NK-92 (cell line): Measurements from ENCODE around the gene KLF13.

Experiments used
- DNase-seq: peaks from one replicate; lab custom pipeline; 2025; ENCODE audit not compliant: unreplicated experiment; lab: John Stamatoyannopoulos, UW

The KLF13 gene

DNA sequence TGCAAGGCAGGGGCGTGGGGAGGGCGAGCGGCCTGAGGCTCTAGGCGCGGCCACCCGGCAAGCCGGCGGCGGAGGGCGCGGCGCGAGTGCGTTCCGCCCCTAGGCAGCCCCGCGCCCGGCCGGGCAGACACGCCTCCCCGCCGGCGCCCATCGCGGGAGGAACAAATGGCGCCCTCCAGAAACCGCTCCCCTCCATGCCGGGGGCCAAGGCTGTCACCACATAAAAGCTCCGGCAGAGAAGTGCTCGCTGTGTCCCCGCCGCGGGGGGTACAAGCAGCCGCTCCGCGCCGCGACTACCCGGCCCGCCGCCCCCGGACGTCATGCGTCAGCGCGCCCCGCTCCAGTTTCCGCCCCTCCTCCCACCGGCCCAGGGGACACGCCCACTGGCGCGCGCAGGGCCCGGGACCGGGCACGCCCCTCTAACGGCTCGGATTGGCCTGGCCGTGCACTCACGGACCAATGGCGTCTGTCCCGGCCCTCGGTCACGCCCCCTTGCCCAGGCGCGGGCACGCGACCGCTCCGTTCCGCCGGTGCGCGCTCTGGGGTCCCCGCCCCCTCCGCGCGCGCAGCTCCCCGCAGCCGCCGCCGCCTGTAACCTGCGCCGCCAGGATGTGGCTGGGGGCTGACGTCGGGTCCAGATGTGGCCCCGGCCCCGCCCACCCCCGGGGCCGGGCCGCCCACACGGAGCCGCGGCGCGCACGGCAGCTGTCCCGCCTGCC is at the start of gene KLF13:
TSS of gene KLF13 (plus strand) at position 680 of the 719 bp plus-strand sequence. CDS start 378 bp downstream, outside the sequence.
- DNase-seq = peak; percentile 92

DNA sequence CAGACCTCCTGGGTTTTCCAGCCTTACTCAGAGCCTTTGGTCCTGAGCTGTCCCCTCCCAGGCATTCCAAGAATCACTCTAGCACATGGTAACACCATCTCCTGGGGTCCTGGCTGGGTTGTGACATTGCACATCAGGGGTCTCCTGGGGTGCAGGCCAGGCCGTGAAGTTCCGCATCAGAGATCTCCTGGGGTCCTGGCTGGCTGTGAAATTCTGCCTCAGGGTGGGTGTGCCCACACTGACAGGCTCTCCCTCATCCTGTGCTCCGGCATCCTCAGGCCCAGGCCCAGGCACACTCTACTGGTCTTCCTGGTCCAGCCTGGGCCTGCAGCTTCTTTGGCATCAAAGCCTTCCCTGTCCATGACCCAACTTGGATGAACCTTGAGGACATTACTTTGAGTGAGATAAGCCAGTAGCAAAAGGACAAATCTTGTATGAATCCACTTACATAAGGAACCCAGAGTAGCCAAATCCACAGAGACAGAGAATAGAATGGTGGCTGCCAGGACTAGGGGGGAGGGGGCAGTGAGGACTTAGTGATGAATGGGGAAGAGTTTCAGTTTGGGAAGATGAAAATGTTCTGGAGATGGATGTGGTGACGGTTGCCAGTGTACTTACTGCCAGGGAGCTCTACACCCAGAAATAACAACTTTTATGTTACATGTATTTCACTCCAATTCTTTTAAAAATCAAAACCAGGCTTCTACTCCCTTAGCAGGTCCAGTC is 49.1 kb upstream of the KLF13 start:
- no peak for DNase-seq

DNA sequence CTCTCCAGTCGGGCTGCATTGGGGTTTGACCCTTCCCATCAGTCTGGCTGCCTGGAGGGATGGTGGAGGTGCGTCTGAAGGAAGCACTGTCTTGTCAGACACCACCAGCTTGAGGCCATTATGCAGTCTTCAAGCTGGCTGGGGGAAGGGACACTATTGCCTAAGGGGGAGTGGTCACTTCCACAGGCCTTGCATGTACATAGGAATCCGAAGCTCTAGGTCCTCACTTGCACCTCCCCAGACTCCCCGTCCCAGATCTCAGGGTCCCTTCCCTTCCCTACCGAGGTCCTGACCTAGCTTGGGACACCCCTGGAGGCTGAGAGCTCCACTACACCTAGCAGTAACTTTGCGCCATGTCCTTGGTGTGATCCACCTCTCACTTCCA is 48.6 kb upstream of the KLF13 start:
- no peak for DNase-seq

DNA sequence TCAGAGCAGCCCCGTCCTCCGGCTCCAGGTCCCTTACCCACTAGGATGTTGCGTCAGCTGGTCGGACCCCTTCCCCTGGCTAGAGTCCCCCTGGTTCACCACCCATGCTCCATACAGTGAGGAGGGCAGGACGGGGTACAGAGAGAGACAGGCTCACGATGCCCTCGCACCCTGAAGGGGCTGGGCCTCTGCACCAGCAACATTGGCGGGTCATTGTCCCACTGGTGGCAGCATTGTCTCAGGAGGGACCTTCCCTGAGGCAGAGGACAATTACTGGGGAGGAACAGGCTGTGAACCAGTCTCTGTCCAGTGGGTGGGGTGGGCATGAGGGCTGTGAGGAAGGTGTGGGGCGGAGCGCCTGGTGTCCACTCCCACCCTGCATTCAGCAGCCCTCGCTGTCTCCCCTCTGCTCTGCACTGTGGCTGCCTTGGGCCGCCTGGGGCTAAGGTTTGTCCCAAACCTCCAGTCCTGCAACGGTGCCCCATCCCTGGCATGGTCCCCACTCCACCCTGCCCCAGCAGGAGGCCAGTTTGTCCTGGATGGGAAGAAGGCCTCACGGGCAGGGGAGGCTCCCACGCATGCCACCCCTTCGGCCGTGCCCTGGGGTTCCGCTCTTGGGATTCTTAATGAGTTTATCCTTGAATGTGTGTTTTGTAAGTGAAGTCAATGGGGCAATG is 48.0 kb upstream of the KLF13 start:
- DNase-seq = no peak

DNA sequence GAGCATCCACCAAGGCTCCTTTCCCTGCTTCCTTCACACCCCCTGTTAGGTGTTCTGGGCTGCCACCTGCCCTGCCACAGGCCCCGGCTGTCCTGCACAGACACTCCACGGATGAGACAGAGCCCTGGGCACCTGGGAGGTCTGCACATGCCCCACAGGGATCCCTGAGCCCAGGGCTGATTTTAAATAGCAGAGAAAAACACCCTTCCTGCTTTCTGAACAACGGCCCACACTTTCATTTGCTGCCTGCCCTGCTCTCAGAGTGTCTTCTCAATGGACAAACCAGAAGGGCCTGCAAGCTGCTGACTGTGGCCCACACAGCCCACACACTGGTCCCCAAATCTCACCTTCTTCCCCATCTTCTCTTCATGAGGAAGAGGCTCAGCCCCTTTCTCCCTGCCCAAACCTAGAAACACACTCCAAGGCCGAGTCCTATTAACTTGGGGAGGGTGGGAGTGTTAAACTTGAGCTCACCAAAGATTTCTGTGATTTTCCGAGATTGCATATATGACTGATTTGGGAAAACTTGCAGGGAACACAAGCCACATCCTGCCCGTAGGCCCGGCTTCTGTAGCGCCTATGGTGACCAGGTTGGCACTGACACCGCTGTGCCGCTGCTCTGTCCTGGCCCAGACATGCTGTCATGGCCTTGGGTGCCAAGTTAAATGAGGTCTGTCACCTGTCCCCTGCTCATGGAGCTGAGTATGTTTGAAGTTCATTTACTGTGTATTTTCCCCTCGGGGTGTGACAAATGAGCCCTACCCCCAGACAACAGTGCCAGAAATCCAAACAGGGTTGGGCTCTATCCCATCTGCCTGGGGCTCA is 47.2 kb upstream of the KLF13 start:
- DNase-seq = no peak

DNA sequence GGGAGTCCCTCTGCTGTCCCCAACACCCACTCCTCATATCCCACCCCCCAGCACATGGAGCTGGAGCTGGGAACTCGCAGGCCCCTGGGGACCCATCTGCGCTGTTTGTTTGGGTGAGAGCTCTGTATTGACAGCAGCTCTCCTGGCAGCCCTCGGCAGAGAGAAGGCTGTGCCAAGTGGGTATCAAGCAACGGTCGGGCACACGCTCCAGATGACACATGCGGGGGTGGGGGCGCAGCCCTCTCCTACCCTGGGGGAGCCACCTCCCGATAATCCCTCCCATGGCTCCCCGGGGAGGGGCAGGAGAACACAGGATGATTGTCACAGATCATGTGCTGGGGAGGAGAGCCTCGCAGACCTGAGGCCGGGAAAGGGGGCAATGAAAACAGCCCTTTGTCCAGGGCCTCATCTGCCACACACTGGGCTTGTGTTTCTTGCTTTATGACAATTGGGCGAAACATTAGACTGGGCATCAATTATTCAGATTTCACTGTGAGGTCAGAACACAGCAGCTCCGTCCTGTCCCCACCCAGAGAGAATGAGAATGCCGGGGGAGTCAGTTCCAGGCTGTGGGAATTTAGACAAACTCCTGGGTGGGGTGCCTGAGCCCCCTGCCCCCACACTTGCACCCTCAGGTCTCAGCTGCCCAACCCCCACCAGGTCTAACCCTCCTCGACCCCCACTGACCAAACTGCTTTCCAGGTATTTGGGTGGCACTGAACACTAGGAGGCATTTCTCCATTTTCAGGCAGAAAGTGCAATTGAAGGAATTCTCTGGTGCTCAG is 46.4 kb upstream of the KLF13 start:
- DNase-seq = no peak

DNA sequence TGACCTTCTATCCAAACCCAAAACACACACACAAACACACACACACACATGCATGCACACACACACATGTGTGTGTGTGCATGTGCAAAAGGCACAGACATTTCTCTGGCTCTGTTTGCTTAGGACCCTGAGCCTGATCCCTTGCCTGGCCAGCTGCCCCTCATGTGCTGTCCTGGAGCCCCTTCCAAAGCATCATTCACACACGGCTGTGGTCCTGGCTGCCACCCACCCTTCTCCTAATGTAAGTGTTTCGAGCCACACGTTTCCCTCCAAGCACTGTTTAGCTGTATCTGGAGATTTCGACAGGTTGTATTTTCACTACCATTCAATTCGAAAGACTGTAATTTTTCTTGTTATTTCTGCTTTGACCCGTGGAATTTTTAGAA is 45.8 kb upstream of the KLF13 start:
- DNase-seq = no peak

DNA sequence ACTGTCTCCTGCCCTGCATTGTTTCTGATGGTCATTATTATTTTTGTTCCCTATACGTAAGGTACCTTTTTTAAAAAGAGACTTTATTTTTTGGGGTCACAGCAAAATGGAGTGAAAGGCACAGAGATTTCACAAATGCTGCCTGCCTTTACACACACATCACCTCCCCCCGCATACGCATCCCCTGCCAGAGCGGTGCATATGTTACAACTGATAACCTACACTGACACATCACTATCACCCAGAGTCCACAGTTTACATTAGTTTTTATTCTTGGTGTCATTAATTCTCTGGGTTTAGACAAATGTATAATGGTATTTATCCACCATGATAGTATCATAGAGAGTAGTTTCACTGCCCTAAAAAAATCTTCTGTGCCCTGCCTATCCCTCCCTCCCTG is 43.6 kb upstream of the KLF13 start:
- DNase-seq = no peak

DNA sequence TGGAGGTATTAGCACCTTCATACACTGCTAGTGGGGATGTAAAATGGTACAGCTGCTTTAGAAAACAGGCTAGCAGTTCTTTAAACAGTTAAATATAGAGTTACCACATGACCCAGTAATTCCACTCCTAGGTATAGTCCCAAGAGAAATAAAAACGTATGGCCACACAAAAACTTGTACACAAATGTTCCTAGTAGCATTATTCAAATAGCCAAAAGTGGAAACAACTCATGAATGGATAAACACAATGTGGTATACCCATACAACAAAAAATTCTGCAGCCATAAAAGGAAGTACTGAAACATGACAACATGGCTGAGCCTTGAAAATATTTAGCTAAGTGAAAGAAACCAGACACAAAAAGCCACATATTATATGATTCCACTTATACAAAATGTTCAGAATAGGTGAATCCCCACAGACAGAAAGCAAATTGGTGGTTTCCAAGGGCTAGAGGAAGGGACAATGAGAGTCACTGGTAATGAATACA is 40.8 kb upstream of the KLF13 start:
- no peak for DNase-seq

DNA sequence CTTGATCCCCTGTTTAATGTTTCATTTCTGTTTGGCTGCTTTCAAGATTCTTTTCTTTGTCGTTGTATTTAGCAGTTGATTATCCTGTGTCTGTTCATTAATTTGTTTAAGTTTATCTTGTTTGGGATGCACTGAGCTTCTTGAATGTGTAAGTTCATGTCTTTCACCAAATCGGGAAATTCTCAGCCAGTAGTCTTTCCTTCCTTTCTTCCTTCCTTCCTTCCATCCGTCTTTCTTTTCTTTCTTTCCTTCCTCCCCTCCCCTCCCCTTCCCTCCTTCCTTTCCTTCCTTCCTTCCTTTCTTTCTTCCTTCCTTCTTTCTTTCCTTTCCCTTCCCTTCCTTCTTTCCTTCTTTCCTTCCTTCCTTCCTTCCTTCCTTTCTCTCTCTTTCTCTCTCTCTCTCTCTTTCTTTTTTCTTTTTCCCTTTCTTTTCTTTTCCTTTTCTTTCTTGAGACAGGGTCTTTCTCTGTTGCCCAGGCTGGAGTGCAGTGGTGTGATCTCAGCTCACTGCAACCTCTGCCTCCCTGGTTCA is 35.5 kb upstream of the KLF13 start:
- no peak for DNase-seq

DNA sequence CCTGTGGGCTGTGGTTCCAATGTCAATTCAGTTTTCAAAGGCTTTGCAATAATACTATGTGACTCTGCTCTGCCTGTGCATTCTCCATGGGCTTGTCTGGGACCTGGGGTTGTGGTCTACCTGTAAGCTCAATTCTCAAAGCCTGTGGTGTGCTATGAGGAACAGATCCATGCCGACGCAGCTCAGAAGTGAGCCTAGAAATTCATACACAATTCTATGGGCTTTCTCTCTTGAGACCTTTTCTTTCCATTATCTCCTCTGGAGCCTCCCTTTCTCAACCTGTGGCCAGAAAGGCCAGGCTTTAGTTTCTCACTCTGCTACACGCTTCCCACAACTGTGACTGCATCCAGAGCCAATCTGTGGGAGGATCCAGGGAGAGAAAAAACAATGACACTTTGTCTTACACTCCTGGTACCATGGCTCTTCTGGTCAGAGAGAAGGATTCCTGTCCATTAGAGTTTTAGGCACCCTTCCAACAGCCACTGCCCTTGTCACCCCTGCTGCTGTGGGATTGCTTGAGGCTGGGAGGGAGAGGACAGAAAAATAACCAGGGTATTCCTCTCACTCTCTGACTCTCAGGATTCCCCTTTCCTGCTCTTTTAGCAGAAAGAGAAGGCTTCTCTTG is 34.1 kb upstream of the KLF13 start:
- no peak for DNase-seq

DNA sequence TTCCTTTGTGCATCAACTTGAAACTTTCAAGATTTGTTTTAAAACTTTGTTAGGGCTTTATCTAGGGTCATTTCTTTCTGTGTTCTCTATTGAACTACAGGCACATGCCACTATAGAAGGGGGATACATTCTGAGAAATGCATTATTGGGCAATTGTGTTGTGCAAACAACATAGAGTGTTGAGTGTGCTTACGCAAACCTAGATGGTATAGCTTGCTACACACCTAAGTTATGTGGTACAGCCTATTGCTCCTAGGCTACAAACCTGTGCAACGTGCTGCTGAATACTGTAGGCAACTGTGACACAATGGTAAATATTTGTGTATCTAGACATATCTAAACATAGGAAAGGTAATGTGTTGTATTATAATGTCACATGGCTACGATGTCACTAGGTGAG is 33.0 kb upstream of the KLF13 start:
- DNase-seq = no peak

DNA sequence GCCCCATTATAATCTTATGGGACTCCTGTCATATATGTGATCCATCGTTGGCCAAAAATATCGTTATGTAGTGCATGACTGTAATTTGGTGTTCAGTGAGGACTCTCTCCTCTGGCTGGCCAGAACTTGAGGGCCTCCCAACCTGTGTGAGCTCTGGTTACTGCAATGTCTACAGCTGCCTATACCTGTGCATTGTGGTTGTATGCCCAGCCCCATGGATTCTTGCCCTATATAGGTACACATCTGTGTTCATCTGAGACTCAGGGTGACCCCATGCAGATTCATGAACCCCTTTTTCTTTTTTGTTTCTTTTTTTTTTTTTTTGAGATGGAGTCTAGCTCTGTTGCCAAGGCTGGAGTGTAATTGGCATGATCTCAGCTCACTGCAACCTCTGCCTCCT is 32.6 kb upstream of the KLF13 start:
- DNase-seq = no peak

DNA sequence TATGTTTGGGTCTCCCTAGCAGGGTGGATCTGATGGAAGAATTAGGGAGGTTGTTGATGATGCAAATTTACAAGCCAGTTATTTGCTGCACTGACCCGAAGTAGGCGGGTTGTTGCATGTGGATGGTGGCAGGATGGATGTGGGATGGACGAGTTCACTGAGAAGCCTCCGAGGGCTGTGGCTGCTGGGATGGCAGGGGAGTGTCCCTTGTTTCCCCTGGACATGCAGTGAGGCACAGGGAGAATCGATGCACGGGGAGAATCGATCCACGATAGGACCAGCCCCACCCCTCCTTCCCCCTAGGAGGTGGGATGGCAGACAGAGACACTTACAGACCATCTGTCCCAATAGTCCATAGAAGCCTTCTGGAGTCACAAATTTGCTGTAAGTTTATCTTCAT is 31.0 kb upstream of the KLF13 start:
- DNase-seq = no peak

DNA sequence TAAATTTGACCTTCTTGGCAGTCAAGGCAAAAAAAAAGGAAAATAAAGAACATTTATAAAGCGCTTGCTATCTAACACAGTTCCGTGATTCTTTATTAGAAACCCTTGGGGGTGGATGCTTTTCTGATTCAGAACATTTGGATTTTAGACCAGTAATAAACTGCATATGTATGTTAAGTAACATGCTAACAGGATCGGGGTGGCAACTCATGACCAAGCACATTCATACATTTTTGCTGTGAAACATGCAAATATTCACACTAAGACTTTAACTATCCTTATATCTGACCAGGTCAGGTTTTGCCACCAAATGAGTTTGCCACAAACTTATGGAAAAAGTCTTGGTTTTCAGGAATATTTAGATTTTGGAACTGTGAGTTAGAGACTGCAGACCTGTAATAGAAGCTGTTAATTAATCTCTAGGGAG is 30.4 kb upstream of the KLF13 start:
- DNase-seq = no peak

DNA sequence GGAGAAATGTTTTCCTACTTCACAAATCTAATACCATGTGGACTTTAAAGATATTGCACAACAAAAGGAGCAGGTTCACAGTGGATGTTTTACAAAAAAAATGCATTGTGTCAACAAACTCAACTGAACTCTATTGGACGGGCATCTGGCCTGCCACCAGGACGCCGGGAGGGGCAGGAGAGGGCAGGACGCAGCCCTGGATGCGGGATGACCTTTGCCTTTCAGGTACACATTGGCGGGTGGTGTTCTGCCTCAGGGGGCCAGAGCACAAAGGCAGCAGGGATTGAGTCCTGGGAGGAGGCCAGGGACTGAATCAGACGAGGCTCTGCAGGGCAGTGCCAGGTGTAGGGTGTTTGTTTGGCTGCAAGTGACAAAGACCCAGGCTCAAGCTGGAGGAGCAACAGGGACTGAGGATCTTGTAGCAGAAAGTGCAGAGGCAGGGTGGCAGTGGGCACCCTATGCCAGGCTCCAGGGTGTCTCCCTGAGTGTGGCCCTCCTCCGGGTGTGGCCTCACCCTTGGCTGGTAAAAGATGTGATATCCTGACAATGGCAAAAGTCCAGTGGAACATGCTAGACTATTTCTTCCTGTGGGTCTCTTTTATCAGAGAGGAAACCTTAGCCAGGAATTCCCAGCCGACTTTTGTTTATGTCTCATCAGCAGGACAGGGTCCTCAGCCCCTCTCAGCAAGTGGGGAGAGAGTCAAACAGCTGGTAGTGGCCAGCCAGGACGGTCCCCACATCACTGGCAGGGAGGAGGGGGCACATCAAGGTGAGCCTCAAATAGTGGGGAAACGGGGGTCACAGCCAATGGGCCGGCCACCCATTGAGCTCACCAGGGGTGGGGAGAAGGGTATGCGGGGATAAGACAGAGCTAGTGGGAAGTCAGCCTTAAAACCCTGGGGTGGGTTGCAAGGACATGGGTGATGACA is 29.7 kb upstream of the KLF13 start:
- DNase-seq = no peak

DNA sequence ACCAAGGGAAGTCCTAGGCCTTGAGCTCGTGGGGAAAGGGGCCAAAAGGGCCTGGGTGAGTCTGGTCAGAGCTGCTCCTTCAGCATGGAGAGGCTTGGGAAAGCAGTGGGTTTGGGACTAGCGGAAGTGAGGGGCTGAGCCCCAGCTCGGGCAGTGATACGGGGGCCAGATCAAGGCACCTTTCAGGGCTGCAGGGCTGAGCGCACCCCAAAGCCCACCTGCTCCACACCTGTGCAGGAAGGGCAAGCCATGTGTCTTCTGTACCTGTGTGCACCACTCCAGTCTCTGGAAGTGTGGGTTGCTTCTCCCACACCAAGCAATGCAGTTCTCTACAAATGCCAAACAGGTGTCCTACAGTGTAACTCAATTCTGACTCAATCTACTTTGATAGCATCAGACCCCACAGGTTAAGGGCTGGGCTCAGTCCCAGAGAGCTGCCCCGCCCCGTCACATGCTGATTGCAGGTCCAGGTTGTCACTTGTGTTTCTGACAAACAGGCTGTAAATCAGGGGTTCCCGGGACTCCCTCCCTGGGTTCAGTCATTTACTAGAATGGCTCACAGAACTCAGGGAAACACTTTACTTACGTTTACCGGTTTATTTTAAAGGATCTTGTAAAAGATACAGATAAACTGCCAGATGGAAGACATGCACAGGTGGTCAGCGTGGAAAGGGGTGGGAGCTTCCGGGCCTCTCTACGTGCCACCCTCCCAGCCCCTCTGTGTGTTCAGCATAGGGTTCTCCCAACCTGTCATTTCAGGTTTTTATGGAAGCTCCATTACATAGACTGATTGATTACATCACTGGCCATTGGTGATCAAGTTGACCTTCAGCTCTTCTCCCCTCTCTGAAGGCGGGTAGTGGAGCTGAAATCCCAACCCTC is 28.8 kb upstream of the KLF13 start:
- no peak for DNase-seq
